Gastrocnemius medialis (tissue), 4 donors: ENCODE measurements around the gene OGFOD1. TPM values are rescaled to one million over a fixed set of nuclear protein-coding genes. Genes with fewer than 3 reads are reported as not detected.

Experiments
- ATAC-seq, 2 donors: fragments of 150-250 bp; one replicate each; pipeline ENCODE4 v1.9.1; 2016
- DNase-seq, 2 donors: peaks; one replicate each; pipeline ENCODE4 v3.0.0-alpha.2; 2019
- H3K27ac ChIP-seq, 4 donors: fragments of 200-600 bp; sonication (generic); 1 replicate in 1 of 4; 2 replicates in 3 of 4; pipeline ENCODE4 v1.5.1; 2016 to 2018; ENCODE audit warnings: mild to moderate bottlenecking in 2 of 4, moderate library complexity in 1 of 4
- H3K27me3 ChIP-seq, 3 donors: fragments of 200-600 bp; sonication (generic) in 2 of 3; 1 replicate in 1 of 3; 2 replicates in 2 of 3; pipeline versions ENCODE4 v1.5.1 to v1.6.0; 2016 to 2019; ENCODE audit warnings: mild to moderate bottlenecking in 1 of 3, moderate library complexity in 1 of 3
- H3K36me3 ChIP-seq, 2 donors: fragments of 200-600 bp; sonication (generic) in 1 of 2; one replicate each; pipeline ENCODE4 v1.5.1; 2017 to 2018
- H3K4me1 ChIP-seq, 2 donors: fragments of 200-600 bp; sonication (generic) in 1 of 2; one replicate each; pipeline ENCODE4 v1.5.1; 2016 to 2017; ENCODE audit warnings: mild to moderate bottlenecking in 2 of 2
- H3K4me3 ChIP-seq, 4 donors: fragments of 200-600 bp; sonication (generic) in 3 of 4; 1 replicate in 1 of 4; 2 replicates in 3 of 4; pipeline ENCODE4 v1.5.1; 2016 to 2019; ENCODE audit warnings: mild to moderate bottlenecking in 2 of 4
- H3K9me3 ChIP-seq, 3 donors: fragments of 200-600 bp; sonication (generic) in 2 of 3; 1 replicate in 1 of 3; 2 replicates in 2 of 3; pipeline ENCODE4 v1.5.1; 2016 to 2019
- POLR2A ChIP-seq, 2 donors: fragments of 450-650 bp; IDR thresholded peaks; one replicate each; pipeline ENCODE4 v1.6.1; 2017; ENCODE audit warnings: antibody characterized with exemption in 2 of 2, mild to moderate bottlenecking in 2 of 2, moderate library complexity in 2 of 2
- in situ Hi-C, 4 donors: fragments of 200-750 bp; cut with MboI; loops; one replicate each; pipeline versions ENCODE4 v1.15.0 to v1.8.0; 2017; ENCODE audit warnings: low sequenced_read_pairs in 4 of 4
- intact Hi-C: fragments of 100-400 bp; cut with DNase I; formaldehyde crosslinking; loops from one replicate; pipeline ENCODE4 v1.15.1; 2023; ENCODE audit warnings: low total_unique reads
- total RNA-seq, 4 donors: library from RNA; depleted of rRNA; stranded (reverse); fragments of >200 nt; gene quantifications; one replicate each; pipeline versions ENCODE4 v1.1.0 to v1.2.3, GENCODE V29; 2016
- TF ChIP-seq, protein P1 (sequence below), 5 experiments: fragments of 450-650 bp in 3 of 5; fragments of 200-600 bp in 2 of 5; sonication (generic) in 2 of 5; IDR thresholded peaks in 4 of 5; conservative IDR thresholded peaks in 1 of 5; 1 replicate in 4 of 5; 2 replicates in 1 of 5; pipeline ENCODE4 v1.5.1; 2016 to 2019; ENCODE audit warnings: antibody characterized with exemption in 5 of 5, mild to moderate bottlenecking in 3 of 5, moderate library complexity in 3 of 5

OGFOD1 gene
- total RNA-seq, 4 donors from 2014 or later, result 86.1 to 115 (median 92.9) TPM

DNA sequence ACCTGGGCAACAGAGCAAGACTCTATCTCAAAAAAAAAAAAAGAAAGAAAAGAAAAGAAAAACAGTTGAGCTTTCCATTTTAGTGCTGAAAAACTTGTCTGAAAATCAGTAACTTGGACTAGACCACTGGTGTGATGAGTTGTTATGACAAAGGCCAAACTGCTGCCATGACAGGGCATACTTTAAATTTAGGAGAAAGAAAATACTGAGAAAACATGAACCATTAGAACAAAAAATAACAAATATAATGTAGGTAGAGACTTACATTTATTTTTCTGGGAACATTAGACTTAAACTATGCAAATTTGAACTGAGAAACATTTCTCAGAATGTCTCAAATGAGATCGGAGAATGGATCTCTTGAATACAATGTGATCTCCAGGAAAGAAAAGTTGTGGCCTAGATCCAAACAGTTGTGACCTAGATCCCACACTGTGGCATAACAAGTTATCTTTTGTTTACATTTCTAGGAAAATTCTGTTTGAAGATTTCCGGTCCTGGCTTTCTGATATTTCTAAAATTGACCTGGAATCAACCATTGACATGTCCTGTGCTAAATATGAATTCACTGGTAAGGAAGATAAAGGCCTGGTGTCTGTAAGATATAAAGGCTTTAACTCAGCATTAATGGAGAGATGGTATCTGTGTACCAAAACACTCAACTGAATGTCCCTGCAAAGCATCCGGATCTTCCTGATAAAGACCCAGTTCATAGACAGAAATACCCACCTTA, 10.9 kb downstream of the OGFOD1 start:
- in situ Hi-C loops, result no loop called here
- ATAC-seq (no peak), DNase-seq (no peak)
- no peaks in the 10 kb centered on the region for H3K9me3 ChIP-seq
- intact Hi-C loops, result no loop called here
- H3K4me3 ChIP-seq, result no peak overlapping the region
- H3K4me1 ChIP-seq, result no peaks in the 10 kb centered on the region
- peaks cover 4 to 93% of the 10 kb centered on the region in 2 donors for H3K36me3 ChIP-seq
- TF ChIP-seq, protein P1, sequence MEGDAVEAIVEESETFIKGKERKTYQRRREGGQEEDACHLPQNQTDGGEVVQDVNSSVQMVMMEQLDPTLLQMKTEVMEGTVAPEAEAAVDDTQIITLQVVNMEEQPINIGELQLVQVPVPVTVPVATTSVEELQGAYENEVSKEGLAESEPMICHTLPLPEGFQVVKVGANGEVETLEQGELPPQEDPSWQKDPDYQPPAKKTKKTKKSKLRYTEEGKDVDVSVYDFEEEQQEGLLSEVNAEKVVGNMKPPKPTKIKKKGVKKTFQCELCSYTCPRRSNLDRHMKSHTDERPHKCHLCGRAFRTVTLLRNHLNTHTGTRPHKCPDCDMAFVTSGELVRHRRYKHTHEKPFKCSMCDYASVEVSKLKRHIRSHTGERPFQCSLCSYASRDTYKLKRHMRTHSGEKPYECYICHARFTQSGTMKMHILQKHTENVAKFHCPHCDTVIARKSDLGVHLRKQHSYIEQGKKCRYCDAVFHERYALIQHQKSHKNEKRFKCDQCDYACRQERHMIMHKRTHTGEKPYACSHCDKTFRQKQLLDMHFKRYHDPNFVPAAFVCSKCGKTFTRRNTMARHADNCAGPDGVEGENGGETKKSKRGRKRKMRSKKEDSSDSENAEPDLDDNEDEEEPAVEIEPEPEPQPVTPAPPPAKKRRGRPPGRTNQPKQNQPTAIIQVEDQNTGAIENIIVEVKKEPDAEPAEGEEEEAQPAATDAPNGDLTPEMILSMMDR (IDR thresholded peaks at IDR 0.05 in 4 of 5, conservative IDR thresholded peaks at IDR 0.05 in 1 of 5), result no peak
- TF ChIP-seq POLR2A (IDR thresholded peaks at IDR 0.05), result no peak
- H3K27me3 ChIP-seq, result no peaks in the 10 kb centered on the region
- peak overlapping the region in 1 of 4 donors; percentile 11 for H3K27ac ChIP-seq

DNA sequence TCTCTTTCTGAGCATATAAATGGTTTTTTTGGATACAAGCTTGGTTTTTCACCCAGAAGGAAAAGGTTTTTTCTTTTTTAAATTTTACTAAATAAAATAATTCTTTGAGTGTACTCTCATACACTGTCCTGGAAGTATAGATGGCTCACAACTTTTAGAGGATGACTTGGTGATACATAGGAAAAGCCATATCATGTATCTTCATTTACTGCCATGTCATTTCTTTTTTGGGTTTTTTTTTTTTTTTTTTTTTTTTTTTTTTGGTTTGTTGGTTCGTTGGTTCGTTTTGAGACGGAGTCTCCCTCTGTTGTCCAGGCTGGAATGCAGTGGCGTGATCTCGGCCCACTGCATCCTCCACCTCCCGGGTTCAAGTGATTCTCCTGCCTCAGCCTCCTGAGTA, 11.8 kb downstream of the OGFOD1 start:
- in situ Hi-C loops, result no loop called here
- Histone ChIP-seq H3K27ac (peak overlapping the region in 1 of 4 donors; percentile 11), H3K27me3 (no peaks in the 10 kb centered on the region), H3K4me1 (no peaks in the 10 kb centered on the region), H3K9me3 (no peaks in the 10 kb centered on the region), H3K36me3 (peaks cover 7 to 94% of the 10 kb centered on the region in 2 donors), H3K4me3 (no peak overlapping the region)
- DNase-seq (no peak), ATAC-seq (no peak)
- intact Hi-C loops, result no loop called here
- TF ChIP-seq, protein P1 (IDR thresholded peaks at IDR 0.05 in 4 of 5, conservative IDR thresholded peaks at IDR 0.05 in 1 of 5), result no peak
- TF ChIP-seq POLR2A (IDR thresholded peaks at IDR 0.05), result no peak

DNA sequence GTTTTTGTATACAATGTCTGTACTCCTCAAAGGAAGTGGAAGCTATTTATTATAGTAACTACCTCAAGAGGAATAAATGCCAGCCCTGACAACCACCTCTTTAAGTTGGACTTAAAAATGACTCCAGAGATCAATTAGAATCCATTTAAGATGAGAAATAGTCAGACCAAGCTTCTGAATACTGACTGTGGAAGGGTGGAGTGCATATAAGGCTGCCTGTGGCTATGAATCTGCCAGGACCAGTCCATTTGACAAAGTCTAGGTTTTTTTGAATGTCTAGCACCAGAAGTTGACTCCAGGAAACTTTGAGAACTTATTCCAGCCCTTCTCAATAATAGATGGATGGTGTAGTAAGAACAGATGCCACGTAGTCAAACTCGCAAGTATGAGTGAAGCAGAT, 15.0 kb downstream of the OGFOD1 start:
- no peak overlapping the region for H3K4me3 ChIP-seq
- H3K4me1 ChIP-seq, result no peaks in the 10 kb centered on the region
- no peaks in the 10 kb centered on the region for H3K27me3 ChIP-seq
- in situ Hi-C loops, result no loop called here
- ATAC-seq (no peak), DNase-seq (no peak)
- no peak overlapping the region for H3K27ac ChIP-seq
- TF ChIP-seq, protein P1 (IDR thresholded peaks at IDR 0.05 in 4 of 5, conservative IDR thresholded peaks at IDR 0.05 in 1 of 5), result no peak
- no peak for TF ChIP-seq POLR2A (IDR thresholded peaks at IDR 0.05)
- peaks cover 4 to 94% of the 10 kb centered on the region in 2 donors for H3K36me3 ChIP-seq
- intact Hi-C loops, result no loop called here
- H3K9me3 ChIP-seq, result no peaks in the 10 kb centered on the region

DNA sequence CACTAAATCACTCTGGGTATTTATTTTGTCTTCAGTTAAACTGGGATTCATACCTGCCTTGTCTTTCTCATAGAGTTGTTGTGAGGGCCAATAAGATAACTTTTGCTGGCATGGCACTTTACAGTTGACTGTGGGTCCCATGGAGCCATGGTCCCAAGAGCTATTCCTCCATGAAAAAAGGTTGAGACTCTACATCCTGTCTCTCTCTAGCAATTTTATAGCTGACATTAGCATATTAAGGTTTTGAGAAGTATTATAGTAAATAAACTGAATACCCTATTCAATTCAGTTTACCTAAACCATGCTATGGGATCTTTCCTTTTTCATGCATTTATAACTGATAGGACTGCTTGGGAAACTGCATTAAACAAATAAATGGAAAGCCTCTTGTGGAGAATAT, 17.4 kb downstream of the OGFOD1 start:
- no peak for DNase-seq
- no peaks in the 10 kb centered on the region for H3K9me3 ChIP-seq
- no peak overlapping the region for H3K4me3 ChIP-seq
- no peaks in the 10 kb centered on the region for H3K27me3 ChIP-seq
- H3K4me1 ChIP-seq, result no peaks in the 10 kb centered on the region
- TF ChIP-seq, protein P1 (IDR thresholded peaks at IDR 0.05 in 4 of 5, conservative IDR thresholded peaks at IDR 0.05 in 1 of 5), result no peak
- TF ChIP-seq POLR2A (IDR thresholded peaks at IDR 0.05), result no peak
- H3K36me3 ChIP-seq, result peaks cover 4 to 99% of the 10 kb centered on the region in 2 donors
- no peak for ATAC-seq
- in situ Hi-C loops, result no loop called here
- no peak overlapping the region for H3K27ac ChIP-seq
- intact Hi-C loops, result no loop called here
